ENCODE results near the gene TPM1. TPM values are rescaled to one million over a fixed set of nuclear protein-coding genes. Genes with fewer than 3 reads are reported as not detected.

The TPM1 gene
- total RNA-seq, 1 experiment from 2014 or later: 421 TPM

DNA sequence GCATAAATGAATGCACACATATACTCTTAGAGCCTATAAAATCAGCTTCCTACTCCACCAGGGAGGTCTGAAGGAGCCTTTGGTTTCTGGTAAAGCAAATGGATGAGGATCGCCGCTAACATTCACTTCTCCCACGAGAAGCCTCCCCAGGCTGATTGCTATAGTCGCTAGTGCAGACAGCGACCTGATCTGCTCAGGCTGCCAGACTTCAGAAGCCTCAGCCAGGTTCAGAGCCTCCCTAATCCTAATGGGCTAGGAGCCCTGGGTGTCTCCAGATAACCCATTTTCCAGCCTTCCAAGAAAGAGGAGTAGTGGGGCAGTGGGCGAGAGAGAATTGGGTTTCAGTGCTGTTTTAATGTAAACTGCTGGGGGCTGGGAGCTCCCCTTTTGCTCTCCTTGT is 35.4 kb downstream of the TPM1 start:
- Mint-ChIP-seq H3K36me3 (no peaks in the 10 kb centered on the region), H3K27ac (peak overlapping the region; percentile 61), H3K9me3 (no peaks in the 10 kb centered on the region), H3K4me3 (peak overlapping the region; percentile 3; the same call in 1 of the 2 replicates), H3K27me3 (ENCODE audit: low read depth) (no peaks in the 10 kb centered on the region), H3K4me1 (peaks cover 88% of the 10 kb centered on the region)
- peak; percentile 17 for ATAC-seq
- ChIA-PET CTCF (interaction anchor here (2.9 to 4.0 kb wide), 2 partner anchors 12 to 30 kb away, joined by 6 to 27 read pairs; no protein-coding TSS in a partner anchor), POLR2A (no interaction called here)
- DNase-seq (ENCODE audit: low spot score): no peak
- TF ChIP-seq EMX1 (CRISPR knock-in tag; IDR thresholded peaks at IDR 0.05): no peak
- TF ChIP-seq, protein P1, sequence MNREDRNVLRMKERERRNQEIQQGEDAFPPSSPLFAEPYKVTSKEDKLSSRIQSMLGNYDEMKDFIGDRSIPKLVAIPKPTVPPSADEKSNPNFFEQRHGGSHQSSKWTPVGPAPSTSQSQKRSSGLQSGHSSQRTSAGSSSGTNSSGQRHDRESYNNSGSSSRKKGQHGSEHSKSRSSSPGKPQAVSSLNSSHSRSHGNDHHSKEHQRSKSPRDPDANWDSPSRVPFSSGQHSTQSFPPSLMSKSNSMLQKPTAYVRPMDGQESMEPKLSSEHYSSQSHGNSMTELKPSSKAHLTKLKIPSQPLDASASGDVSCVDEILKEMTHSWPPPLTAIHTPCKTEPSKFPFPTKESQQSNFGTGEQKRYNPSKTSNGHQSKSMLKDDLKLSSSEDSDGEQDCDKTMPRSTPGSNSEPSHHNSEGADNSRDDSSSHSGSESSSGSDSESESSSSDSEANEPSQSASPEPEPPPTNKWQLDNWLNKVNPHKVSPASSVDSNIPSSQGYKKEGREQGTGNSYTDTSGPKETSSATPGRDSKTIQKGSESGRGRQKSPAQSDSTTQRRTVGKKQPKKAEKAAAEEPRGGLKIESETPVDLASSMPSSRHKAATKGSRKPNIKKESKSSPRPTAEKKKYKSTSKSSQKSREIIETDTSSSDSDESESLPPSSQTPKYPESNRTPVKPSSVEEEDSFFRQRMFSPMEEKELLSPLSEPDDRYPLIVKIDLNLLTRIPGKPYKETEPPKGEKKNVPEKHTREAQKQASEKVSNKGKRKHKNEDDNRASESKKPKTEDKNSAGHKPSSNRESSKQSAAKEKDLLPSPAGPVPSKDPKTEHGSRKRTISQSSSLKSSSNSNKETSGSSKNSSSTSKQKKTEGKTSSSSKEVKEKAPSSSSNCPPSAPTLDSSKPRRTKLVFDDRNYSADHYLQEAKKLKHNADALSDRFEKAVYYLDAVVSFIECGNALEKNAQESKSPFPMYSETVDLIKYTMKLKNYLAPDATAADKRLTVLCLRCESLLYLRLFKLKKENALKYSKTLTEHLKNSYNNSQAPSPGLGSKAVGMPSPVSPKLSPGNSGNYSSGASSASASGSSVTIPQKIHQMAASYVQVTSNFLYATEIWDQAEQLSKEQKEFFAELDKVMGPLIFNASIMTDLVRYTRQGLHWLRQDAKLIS (CRISPR knock-in tag; IDR thresholded peaks at IDR 0.05; ENCODE audit: borderline replicate concordance): no peak
- TF ChIP-seq NR1H2 (CRISPR knock-in tag; IDR thresholded peaks at IDR 0.05): no peak
- TF ChIP-seq, protein P2, sequence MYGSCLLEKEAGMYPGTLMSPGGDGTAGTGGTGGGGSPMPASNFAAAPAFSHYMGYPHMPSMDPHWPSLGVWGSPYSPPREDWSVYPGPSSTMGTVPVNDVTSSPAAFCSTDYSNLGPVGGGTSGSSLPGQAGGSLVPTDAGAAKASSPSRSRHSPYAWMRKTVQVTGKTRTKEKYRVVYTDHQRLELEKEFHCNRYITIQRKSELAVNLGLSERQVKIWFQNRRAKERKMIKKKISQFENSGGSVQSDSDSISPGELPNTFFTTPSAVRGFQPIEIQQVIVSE (CRISPR knock-in tag; IDR thresholded peaks at IDR 0.05; ENCODE audit: borderline replicate concordance): no peak
- TF ChIP-seq NFE2L1 (CRISPR knock-in tag; IDR thresholded peaks at IDR 0.05): no peak
- no peak for TF ChIP-seq GTF2I (CRISPR knock-in tag; conservative IDR thresholded peaks at IDR 0.05)
- TF ChIP-seq, protein P3, sequence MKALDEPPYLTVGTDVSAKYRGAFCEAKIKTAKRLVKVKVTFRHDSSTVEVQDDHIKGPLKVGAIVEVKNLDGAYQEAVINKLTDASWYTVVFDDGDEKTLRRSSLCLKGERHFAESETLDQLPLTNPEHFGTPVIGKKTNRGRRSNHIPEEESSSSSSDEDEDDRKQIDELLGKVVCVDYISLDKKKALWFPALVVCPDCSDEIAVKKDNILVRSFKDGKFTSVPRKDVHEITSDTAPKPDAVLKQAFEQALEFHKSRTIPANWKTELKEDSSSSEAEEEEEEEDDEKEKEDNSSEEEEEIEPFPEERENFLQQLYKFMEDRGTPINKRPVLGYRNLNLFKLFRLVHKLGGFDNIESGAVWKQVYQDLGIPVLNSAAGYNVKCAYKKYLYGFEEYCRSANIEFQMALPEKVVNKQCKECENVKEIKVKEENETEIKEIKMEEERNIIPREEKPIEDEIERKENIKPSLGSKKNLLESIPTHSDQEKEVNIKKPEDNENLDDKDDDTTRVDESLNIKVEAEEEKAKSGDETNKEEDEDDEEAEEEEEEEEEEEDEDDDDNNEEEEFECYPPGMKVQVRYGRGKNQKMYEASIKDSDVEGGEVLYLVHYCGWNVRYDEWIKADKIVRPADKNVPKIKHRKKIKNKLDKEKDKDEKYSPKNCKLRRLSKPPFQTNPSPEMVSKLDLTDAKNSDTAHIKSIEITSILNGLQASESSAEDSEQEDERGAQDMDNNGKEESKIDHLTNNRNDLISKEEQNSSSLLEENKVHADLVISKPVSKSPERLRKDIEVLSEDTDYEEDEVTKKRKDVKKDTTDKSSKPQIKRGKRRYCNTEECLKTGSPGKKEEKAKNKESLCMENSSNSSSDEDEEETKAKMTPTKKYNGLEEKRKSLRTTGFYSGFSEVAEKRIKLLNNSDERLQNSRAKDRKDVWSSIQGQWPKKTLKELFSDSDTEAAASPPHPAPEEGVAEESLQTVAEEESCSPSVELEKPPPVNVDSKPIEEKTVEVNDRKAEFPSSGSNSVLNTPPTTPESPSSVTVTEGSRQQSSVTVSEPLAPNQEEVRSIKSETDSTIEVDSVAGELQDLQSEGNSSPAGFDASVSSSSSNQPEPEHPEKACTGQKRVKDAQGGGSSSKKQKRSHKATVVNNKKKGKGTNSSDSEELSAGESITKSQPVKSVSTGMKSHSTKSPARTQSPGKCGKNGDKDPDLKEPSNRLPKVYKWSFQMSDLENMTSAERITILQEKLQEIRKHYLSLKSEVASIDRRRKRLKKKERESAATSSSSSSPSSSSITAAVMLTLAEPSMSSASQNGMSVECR (CRISPR knock-in tag; IDR thresholded peaks at IDR 0.05; ENCODE audit: borderline replicate concordance): no peak
- TF ChIP-seq ZNF121 (CRISPR knock-in tag; IDR thresholded peaks at IDR 0.05): no peak
- no peak for TF ChIP-seq SOX15 (CRISPR knock-in tag; IDR thresholded peaks at IDR 0.05)
- TF ChIP-seq, protein P4, sequence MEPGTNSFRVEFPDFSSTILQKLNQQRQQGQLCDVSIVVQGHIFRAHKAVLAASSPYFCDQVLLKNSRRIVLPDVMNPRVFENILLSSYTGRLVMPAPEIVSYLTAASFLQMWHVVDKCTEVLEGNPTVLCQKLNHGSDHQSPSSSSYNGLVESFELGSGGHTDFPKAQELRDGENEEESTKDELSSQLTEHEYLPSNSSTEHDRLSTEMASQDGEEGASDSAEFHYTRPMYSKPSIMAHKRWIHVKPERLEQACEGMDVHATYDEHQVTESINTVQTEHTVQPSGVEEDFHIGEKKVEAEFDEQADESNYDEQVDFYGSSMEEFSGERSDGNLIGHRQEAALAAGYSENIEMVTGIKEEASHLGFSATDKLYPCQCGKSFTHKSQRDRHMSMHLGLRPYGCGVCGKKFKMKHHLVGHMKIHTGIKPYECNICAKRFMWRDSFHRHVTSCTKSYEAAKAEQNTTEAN (CRISPR knock-in tag; IDR thresholded peaks at IDR 0.05): no peak
- TF ChIP-seq ZNF232 (CRISPR knock-in tag; IDR thresholded peaks at IDR 0.05): no peak
- TF ChIP-seq, protein P5, sequence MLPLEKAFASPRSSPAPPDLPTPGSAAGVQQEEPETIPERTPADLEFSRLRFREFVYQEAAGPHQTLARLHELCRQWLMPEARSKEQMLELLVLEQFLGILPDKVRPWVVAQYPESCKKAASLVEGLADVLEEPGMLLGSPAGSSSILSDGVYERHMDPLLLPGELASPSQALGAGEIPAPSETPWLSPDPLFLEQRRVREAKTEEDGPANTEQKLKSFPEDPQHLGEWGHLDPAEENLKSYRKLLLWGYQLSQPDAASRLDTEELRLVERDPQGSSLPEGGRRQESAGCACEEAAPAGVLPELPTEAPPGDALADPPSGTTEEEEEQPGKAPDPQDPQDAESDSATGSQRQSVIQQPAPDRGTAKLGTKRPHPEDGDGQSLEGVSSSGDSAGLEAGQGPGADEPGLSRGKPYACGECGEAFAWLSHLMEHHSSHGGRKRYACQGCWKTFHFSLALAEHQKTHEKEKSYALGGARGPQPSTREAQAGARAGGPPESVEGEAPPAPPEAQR (CRISPR knock-in tag; IDR thresholded peaks at IDR 0.05): no peak
- TF ChIP-seq, protein P6, sequence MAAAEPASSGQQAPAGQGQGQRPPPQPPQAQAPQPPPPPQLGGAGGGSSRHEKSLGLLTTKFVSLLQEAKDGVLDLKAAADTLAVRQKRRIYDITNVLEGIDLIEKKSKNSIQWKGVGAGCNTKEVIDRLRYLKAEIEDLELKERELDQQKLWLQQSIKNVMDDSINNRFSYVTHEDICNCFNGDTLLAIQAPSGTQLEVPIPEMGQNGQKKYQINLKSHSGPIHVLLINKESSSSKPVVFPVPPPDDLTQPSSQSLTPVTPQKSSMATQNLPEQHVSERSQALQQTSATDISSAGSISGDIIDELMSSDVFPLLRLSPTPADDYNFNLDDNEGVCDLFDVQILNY (CRISPR knock-in tag; IDR thresholded peaks at IDR 0.05): no peak
- no peak for TF ChIP-seq FOXP1 (CRISPR knock-in tag; IDR thresholded peaks at IDR 0.05; ENCODE audit: borderline replicate concordance)
- TF ChIP-seq JAZF1 (CRISPR knock-in tag; IDR thresholded peaks at IDR 0.05): no peak
- TF ChIP-seq ATF1 (CRISPR knock-in tag; IDR thresholded peaks at IDR 0.05): no peak
- TF ChIP-seq, protein P7, sequence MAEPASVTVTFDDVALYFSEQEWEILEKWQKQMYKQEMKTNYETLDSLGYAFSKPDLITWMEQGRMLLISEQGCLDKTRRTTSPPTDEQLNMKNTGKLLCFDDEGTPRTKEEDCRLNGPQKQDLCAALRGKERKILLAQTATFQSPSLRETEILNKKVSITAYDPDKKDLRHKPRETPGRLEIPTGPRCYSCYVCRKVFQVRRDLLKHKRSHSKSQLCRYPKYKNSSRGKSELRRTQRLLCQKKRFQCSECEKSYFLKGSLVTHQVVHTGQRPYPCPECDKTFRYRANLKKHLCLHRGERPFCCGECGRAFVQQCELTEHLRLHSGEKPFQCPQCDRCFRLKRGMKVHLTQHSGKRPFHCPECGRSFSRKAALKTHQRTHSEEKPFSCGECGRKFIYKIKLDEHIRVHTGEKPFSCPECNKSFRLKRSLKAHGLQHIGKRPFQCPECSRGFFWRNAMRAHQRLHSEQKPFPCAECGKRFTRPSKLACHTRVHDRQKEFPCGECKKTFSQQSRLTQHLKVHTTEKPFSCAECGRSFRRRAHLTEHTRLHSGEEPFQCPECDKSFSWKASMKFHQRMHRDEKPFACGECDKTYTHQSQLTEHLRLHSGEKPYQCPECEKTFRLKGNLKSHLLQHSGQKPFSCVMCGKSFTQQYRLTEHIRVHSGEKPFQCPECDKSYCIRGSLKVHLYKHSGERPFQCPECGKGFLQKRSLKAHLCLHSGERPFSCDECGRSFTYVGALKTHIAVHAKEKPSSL (CRISPR knock-in tag; conservative IDR thresholded peaks at IDR 0.05): no peak
